Upper lobe of left lung (tissue), 6 donors: ENCODE results near the gene RYK. TPM values are rescaled to one million over a fixed set of nuclear protein-coding genes. Genes with fewer than 3 reads are reported as not detected.
A peak's percentile ranks its signal among the peaks of the same experiment; 100 is the strongest.

Experiments
- ATAC-seq, 2 donors: fragments of 200-7000 bp; cut with Tn5 transposase; one replicate each; pipeline ENCODE4 v1.9.1; 2022; ENCODE audit warnings: mild to moderate bottlenecking in 2 of 2, moderate library complexity in 2 of 2; ENCODE audit not compliant: low FRiP score in 2 of 2
- DNase-seq, 2 donors: peaks; one replicate each; pipeline ENCODE4 v3.0.0-alpha.2; 2019 to 2020
- H3K27ac ChIP-seq, 4 donors: fragments of 200-600 bp; sonication (generic); one replicate each; pipeline ENCODE4 v1.5.1; 2016 to 2019
- H3K27me3 ChIP-seq, 4 donors: fragments of 200-600 bp; sonication (generic); one replicate each; pipeline ENCODE4 v1.5.1; 2017 to 2019
- H3K36me3 ChIP-seq, 4 donors: fragments of 200-600 bp; sonication (generic); one replicate each; pipeline ENCODE4 v1.5.1; 2016 to 2019
- H3K4me1 ChIP-seq, 4 donors: fragments of 200-600 bp; sonication (generic); one replicate each; pipeline ENCODE4 v1.5.1; 2018 to 2019
- H3K4me3 ChIP-seq, 4 donors: fragments of 200-600 bp; sonication (generic); one replicate each; pipeline ENCODE4 v1.5.1; 2017 to 2019; ENCODE audit warnings: mild to moderate bottlenecking in 2 of 4, moderate library complexity in 1 of 4
- H3K9me3 ChIP-seq, 4 donors: fragments of 200-600 bp; sonication (generic); one replicate each; pipeline ENCODE4 v1.5.1; 2018 to 2019
- CTCF ChIP-seq, 6 experiments: fragments of 450-650 bp in 4 of 6; fragments of 200-600 bp in 2 of 6; sonication (generic) in 2 of 6; IDR thresholded peaks; one replicate each; pipeline ENCODE4 v1.5.1; 2016 to 2019; ENCODE audit warnings: antibody characterized with exemption in 6 of 6
- EP300 ChIP-seq, 4 donors: sonication (generic); formaldehyde crosslinking; IDR thresholded peaks; one replicate each; pipeline ENCODE4 v1.5.1; 2017; ENCODE audit warnings: antibody characterized with exemption in 4 of 4, control low read depth in 2 of 4
- POLR2A ChIP-seq, 4 donors: fragments of 450-650 bp; IDR thresholded peaks; one replicate each; pipeline ENCODE4 v1.5.1; 2016 to 2017; ENCODE audit warnings: antibody characterized with exemption in 4 of 4, mild to moderate bottlenecking in 2 of 4
- POLR2AphosphoS5 ChIP-seq, 2 donors: sonication (generic); formaldehyde crosslinking; IDR thresholded peaks; one replicate each; pipeline ENCODE4 v1.5.1; 2017; ENCODE audit warnings: antibody characterized with exemption in 2 of 2
- WGBS, 2 donors: methylation state at CpG; one replicate each; pipeline ENCODE4 v1.1.5; 2017 to 2018; 5-methylcytosine and 5-hydroxymethylcytosine counted together
- total RNA-seq, 6 donors: library from RNA; depleted of rRNA in 4 of 6; stranded (reverse); fragments of >200 nt in 4 of 6; gene quantifications; one replicate each; pipeline versions ENCODE4 v1.1.0 to v1.2.1, GENCODE V29; 2016 to 2021
- donor health status: DM: no; HTN: no; CAD: no; lungs with moderate emphysema.
- donor health status: DM: no; HTN: yes; CAD: no; lungs with severe emphysema.

Gene RYK
- total RNA-seq, 6 donors from 2014 or later, result 14.9 to 105 (median 52.4) TPM

GRCh38 chr3:134216851-134217250 lies 33.8 kb downstream of the RYK start:
- H3K27ac ChIP-seq, result no peak overlapping the region
- ATAC-seq (no peak), DNase-seq (no peak)
- WGBS, 2 donors, result 94 to 98% methylated on average over 4 of the region's 4 CpGs
- H3K36me3 ChIP-seq, result peaks cover 0 to 4% (median 2%) of the 10 kb centered on the region in 4 donors
- H3K27me3 ChIP-seq, result no peaks in the 10 kb centered on the region
- TF ChIP-seq EP300 (IDR thresholded peaks at IDR 0.05) (no peak), CTCF (IDR thresholded peaks at IDR 0.05) (no peak), POLR2AphosphoS5 (IDR thresholded peaks at IDR 0.05) (no peak), POLR2A (IDR thresholded peaks at IDR 0.05) (no peak)
- H3K4me3 ChIP-seq, result no peak overlapping the region
- no peaks in the 10 kb centered on the region for H3K9me3 ChIP-seq
- H3K4me1 ChIP-seq, result peaks cover 0 to 9% (median 4%) of the 10 kb centered on the region in 4 donors

- no peaks in the 10 kb centered on the region for H3K9me3 ChIP-seq
- ATAC-seq (no peak), DNase-seq (no peak)
- H3K27me3 ChIP-seq, result no peaks in the 10 kb centered on the region
- no peak for TF ChIP-seq POLR2AphosphoS5 (IDR thresholded peaks at IDR 0.05)
- TF ChIP-seq CTCF (IDR thresholded peaks at IDR 0.05), result no peak
- TF ChIP-seq EP300 (IDR thresholded peaks at IDR 0.05), result no peak
- TF ChIP-seq POLR2A (IDR thresholded peaks at IDR 0.05), result no peak
- 79 to 92% methylated on average over 10 of the region's 10 CpGs for WGBS, 2 donors
- H3K36me3 ChIP-seq, result peaks cover 0 to 3% (median 0%) of the 10 kb centered on the region in 4 donors
- H3K27ac ChIP-seq, result no peak overlapping the region
- peaks cover 0 to 12% (median 8%) of the 10 kb centered on the region in 4 donors for H3K4me1 ChIP-seq
- H3K4me3 ChIP-seq, result no peak overlapping the region
These were observed 34.4 kb downstream of the RYK start for GRCh38 chr3:134216191-134216764.

GRCh38 chr3:134214239-134214638 lies 36.4 kb downstream of the RYK start:
- Histone ChIP-seq H3K9me3 (no peaks in the 10 kb centered on the region), H3K36me3 (peaks cover 0 to 19% (median 0%) of the 10 kb centered on the region in 4 donors), H3K27ac (no peak overlapping the region), H3K4me3 (no peak overlapping the region), H3K27me3 (no peaks in the 10 kb centered on the region), H3K4me1 (peaks cover 0 to 18% (median 8%) of the 10 kb centered on the region in 4 donors)
- ATAC-seq (no peak), DNase-seq (no peak)
- 86 to 90% methylated on average over 2 of the region's 2 CpGs for WGBS, 2 donors
- TF ChIP-seq EP300 (IDR thresholded peaks at IDR 0.05) (no peak), POLR2A (IDR thresholded peaks at IDR 0.05) (no peak), POLR2AphosphoS5 (IDR thresholded peaks at IDR 0.05) (no peak), CTCF (IDR thresholded peaks at IDR 0.05) (no peak)

GRCh38 chr3:134212967-134213665 lies 37.5 kb downstream of the RYK start:
- 19 to 23% methylated on average over 3 of the region's 3 CpGs for WGBS, 2 donors
- DNase-seq, result peak in 1 of 2 donors; percentile 80
- no peaks in the 10 kb centered on the region for H3K9me3 ChIP-seq

More at GRCh38 chr3:134212967-134213665, 37.5 kb downstream of the RYK start:
- H3K4me1 ChIP-seq, result peaks cover 0 to 18% (median 8%) of the 10 kb centered on the region in 4 donors
- no peak overlapping the region for H3K27ac ChIP-seq
- TF ChIP-seq CTCF (IDR thresholded peaks at IDR 0.05) (peak; percentile 81 to 97 (median 86)), POLR2AphosphoS5 (IDR thresholded peaks at IDR 0.05) (no peak)
- no peaks in the 10 kb centered on the region for H3K27me3 ChIP-seq
- no peak overlapping the region for H3K4me3 ChIP-seq
- peak; percentile 77 to 92 for ATAC-seq
- H3K36me3 ChIP-seq, result peaks cover 0 to 28% (median 0%) of the 10 kb centered on the region in 4 donors
